Lung microvascular endothelial cell (primary cell): Measurements from ENCODE around the gene GAL. TPM values are rescaled to one million over a fixed set of nuclear protein-coding genes. Genes with fewer than 3 reads are reported as not detected.

Experiments used
- DNase-seq, 2 donors: peaks; one replicate each; pipeline versions ENCODE4 v3.0.0 to v3.0.0-alpha.2; 2010; ENCODE audit warnings: low read depth in 2 of 2
- total RNA-seq: library from RNA; depleted of rRNA; stranded (reverse); fragments of >200 nt; gene quantifications from 2 replicates; pipeline ENCODE4 v1.2.1, GENCODE V29; 2014

The GAL gene
- total RNA-seq, 1 donor from 2014 or later: 0.20 TPM

DNA sequence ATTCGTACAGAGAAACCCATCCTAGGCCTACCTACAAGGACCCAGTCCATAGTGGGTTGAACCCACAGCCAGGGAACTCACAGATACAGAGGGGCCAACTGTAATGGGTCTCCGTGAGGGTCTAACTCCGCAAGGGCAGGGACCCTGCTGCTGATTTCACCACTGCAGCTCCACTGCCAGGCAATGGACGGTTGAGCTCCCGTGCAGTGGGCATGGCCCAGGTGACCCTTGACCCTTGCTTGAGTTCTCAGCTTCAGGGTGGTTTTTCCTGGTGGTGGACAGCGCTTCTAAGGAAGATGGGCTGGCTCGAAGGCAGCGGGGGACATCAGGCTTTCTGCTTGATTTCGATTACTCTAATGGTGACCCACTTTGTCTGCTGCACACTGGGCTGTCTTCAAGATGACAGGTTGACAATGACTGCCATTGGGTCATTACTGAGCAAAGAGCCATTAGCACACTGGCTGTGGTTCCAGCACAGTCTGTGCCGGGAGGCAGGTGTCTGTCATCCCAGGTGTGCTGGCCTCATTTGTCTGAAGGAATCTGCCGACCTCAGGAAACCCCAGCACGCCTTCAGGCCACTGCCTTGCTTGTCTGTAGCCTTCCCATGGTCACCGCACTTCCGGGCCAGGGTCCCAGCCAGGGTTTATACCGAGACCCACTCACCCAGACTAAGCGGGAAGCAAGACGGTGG is 3.7 kb upstream of the GAL start:
- DNase-seq: no peak

DNA sequence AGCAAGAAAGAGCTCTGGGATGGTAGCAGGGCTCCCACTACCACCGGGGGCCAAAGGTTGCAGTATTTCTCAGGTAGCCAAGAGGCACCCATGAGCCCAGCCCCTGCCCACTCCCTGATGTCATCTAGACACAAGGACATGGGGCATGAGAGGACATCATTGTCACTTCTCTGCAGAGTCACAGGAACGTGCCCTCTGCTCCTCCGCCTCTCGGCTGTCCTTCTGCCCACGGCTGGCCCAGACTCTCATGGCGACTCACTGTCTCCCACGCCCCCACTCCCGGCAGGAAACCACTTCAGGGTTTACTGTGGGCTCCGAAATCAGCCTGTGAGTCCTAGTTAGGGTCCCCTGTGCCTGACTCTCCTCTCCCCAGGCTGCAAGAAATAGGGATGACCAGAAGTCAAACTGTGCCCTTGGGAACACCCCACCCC is 1.8 kb upstream of the GAL start:
- DNase-seq: no peak

DNA sequence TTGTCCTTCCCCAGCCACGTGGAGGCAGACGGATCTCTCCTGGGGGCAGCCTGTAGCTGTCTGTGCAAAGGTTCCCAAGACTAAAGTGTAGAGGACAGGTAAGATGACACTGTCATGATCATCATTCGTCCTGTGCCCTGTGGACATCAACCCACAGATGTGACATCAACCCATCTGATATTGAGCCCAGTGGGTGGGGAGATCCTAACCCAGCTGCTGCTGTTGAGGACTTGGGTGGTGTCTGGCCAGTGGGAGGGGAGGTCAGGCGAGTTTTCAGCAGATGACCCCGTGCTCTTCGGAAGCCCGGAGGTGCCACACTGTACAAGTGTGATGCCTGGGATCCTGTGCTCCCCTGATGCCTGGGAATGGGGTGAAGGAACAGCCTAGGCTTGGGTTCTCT is 1.2 kb upstream of the GAL start:
- DNase-seq: no peak

DNA sequence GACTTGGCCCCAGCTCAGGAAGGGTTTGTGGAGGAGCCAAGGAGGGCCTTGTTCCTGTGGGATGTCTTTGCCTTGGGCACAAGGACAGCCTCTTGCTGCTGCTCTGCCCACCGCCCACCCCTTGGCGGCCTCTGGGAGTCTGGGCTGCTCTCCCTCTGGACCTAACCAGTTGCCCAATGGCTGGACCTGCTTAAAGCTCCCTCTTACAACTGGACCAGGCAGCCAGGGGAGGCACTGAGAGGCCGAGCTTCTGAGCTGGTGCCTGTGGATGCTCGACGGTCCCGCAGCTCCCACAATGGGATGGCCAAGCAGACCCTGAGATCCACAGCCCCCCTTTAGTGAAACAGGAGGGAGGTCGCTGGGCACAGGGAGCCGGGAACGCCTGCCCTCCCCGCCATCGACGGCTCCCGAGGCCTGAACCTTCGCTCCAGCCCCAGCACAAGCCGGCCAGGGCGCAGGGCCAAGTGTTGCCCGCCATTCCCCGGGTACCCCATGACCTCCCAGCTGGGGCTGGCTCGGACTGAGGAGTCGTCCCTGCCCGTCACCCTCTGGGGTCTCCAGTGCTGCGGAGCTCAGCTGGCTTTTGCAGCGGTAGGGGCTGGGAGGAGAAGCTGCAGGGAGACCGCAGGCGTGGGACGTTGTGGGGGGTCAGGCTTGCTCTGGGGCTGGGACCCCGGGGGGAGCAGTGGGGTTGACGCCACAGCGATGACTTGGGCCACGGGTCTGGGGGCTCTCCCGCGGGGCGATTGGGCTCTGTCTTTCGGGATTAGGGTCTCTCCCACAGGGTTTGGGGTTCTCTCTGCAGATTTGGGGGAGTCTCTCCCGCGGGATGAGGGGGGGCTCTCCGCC is 584 bp upstream of the GAL start:
- DNase-seq: no peak

DNA sequence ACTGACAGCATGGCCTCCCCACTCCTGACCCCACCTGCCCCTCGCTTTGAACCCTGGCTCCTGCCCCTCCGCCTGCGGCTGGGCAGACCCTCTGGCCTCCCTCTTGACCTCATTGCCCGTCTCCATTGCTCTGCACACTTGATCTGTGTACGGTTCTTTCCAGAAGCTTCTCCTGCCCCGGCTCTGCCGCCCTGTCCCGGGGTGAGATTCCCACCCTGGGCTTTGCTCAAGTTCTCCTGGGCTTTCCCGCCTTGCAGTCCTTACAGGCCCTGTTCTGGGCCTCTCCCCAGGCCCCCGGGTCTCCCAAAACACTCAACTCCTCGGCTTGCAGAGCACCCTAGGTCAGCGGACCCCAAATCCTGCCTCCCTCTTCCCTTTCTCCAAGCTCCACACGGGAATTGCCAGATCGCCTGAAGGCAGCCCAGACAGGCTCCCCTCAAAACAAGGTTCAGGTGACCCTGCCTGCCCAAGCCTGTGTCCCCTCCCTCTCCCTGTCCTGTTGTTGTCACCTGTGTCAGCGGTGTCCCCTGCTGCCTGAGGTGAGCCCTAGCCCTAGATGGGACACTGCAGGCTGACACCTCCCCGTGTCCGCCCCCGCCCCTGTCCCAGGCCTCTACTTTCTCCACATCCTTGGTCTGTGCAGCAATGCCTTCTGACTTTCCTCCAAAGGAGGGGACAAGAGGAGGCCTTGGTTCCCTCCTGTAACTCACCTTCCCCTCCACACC is 1.5 kb downstream of the GAL start:
- no peak for DNase-seq

DNA sequence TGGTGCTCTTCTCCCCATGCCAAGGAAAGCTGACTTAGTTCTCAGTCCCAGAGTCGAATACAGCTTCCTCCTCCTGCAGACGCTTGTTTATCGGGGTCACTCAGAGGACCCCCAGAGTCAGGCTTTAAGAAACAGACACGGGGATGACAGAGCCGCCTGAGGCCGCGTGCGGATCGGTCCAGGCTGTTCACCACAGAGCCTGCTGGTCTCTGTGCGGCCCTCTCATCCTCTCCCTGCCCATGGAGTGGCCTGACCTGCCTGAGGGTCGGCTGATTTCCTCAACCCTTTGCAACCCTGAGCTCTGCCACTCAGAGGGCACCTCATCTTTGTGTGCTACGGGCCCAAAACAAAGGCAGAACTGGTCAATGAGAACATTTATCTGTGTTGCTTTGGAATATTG is 2.1 kb downstream of the GAL start:
- DNase-seq: no peak

DNA sequence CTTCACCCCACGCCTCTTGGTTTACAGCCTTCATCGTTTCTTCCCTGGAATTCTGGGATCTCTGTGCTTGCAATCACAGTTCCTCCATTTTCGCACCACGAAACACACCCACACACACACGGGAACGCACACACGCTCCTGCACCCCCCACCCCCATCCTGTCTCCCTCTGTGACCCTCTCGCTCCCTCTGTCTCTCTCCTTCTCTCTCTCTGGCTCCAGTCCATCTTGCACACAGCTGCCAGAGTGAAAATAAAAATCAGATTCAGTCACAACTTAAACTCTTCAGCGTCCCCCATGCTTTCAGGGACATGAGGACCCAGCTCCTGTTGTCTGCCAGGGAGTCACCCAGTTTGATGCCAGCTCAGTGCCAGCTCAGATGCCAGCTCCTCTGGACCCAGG is 3.0 kb downstream of the GAL start:
- no peak for DNase-seq

DNA sequence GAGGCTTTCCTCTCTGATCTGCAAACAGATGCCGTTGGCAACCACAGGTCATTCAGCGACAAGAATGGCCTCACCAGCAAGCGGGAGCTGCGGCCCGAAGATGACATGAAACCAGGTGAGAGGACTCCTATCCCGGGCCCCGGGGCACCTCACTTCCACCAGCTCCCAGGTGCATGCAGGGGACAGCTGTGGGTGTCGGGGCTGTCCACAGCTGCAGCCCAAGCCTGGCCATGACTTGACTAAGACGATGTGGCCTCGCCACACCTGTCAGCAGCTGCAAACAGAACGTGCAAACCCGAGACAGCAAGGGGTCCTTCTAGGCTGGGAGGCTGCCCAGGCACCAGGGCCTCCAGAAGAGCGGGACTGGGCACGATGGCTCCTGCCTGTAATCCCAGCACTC is 3.6 kb downstream of the GAL start:
- DNase-seq: no peak

DNA sequence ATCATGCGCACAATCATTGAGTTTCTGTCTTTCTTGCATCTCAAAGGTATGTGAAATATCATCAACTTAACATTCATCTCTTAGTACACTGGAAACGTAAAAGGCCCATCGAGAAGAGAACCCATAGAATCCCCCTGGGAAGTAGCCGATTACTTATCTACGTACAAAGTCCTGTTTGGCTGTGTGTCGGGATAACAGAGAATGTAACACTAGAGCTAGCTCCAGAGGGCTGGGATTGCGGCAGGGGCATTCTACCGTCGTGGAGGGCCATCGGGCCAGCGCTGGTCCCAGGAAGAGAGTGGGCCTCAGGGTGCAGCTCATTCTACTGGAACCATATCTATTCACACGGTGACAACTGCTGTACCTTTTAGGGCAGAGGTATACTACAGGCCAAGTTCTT is 4.5 kb downstream of the GAL start:
- DNase-seq: no peak

DNA sequence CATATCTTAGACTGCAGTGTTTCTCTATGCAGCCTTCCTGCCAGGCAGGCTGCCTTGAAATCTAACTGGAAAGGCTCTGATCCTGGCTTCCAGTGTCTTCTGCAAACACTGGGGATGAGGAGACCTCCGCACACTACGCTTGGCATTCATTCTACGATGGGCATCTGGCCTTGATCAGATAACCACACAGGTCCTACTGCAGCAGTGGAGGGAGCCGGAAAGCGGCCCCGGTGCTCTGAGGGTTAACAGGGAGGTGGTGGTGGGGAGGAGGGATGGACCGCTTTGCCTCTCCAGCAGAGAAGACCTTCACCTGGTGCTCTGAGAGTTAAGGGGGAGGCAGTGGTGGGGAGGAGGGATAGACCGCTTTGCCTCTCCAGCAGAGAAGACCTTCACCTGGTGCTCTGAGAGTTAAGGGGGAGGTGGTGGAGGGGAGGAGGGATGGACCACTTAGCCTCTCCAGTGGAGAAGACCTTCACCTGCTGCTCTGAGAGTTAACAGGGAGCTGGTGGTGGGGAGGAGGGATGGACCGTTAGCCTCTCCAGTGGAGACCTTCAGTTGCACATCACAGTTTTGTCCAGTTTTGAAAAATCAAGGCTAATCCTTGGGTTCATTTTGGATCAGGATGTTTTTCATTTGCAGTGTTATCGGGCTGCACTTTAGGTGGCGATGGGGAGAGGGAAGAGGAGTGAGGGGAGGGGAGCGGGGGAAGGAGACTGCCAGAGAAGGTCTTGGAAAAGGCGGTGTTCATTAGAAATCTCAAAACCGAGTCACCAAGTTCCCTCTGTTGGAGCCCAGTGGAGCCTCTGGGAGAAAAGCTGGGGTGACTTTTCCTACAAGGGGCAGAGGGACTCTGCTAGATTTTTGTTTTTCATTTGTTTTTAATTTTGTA is 5.6 kb downstream of the GAL start:
- no peak for DNase-seq

DNA sequence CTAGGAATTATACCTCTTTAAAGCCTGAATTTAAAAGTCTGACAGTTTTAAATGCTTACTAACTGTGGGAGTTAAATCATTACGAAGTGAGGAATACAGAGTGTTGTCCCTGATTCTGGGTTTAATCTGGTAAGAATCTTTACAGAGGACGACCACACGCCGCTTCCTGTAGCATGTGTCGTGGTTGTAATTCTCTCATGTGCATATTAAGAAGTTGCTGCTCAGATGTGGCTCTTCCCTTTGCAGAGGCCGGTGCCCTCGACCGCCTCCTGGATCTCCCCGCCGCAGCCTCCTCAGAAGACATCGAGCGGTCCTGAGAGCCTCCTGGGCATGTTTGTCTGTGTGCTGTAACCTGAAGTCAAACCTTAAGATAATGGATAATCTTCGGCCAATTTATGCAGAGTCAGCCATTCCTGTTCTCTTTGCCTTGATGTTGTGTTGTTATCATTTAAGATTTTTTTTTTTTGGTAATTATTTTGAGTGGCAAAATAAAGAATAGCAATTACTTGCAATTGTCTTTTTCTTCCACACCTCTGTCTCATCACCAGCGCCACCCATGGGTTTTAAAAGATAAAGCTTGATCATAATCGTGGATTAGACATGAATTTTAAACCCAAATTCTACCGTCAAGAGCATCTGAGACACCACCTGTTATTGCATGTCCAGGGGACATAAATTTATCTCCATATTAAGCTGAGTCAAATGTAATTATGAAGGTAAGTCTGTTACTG is 6.5 kb downstream of the GAL start:
- DNase-seq: peak in 1 of 2 donors; percentile 13

DNA sequence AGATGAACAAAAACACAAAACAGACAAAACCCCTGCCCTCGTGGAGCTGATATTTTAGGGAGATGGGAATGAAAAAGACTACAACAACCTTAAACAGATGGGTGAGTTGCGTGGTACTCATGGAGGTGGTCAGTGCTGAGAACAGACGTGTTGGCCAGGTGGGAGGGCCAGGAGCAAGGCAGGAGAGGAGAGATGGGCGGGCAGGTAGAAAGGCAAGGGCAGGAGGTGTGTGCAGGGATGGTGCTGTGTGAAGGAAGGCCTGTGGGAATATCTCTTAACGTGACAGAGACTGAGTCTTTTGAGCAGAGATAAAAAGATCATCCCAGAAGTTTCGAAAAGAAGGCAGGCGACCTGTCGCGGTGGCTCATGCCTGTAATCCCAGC is 7.0 kb downstream of the GAL start:
- DNase-seq: no peak

DNA sequence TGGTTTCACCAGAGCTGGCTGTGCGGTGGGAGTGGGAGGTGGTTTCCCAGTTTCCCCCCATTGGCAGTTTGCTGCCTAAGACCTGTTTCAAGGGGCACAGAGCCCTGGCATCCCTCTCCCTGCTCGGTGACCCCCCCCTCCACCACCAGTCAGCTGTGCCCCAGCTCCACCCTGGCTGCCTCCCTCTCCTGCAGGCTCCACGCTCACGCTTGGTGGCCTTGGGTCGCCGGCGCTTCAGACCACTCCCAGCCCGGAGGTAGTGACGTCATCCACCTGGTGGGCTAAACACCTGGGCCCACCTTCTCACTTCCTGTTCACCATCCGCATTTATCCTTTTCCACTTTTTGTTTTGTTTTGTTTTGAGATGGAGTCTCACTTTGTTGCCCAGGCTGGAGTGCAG is 7.8 kb downstream of the GAL start:
- no peak for DNase-seq

DNA sequence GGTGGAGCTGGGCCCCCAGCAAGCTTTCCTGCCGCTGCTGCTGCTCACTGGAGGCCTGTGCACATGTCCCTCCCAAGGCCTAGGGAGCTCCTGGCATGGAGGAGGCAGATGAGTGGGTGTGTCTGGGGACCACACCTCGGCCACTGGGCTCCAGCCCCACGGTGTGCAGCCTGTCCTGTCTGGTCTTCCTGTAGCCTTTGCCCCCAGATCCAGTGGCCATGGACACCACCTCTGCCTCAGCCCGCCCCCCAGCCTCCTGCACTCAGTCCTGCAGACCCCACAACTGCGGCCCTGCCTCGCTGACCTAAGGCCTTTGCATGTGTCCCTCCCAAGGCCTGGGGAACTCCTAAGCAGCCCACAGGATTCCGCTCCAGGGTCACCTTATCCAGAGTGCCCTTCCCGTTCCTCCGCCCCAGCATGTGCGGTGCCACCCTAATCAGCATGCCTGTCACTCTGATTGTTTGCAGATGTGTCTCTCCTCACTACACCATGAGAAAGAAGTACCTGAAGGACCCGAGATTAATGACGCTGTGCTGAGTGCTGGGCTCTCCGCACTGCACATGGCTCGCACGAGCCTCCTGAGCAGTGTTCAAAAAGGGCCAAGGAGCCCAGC is 8.6 kb downstream of the GAL start:
- DNase-seq: no peak

DNA sequence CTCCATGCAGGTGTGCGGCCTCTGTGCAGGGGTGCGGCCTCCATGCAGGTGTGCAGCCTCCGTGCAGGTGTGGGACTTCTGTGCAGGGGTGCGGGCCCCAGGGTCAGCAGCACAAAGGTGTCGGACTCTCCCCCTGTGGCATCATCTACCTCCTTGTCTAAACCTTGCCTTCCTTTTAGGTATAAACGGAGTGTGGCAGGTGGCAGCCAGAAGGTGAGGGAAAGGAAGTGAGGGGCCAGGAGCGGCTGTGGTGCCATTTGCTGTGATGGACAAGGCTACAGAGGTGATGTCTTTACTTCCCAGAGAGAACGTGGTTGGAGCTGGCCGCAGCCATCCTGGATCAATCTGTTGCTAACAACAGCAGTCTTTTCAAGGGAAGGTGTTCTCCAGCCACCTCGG is 9.1 kb downstream of the GAL start:
- no peak for DNase-seq

DNA sequence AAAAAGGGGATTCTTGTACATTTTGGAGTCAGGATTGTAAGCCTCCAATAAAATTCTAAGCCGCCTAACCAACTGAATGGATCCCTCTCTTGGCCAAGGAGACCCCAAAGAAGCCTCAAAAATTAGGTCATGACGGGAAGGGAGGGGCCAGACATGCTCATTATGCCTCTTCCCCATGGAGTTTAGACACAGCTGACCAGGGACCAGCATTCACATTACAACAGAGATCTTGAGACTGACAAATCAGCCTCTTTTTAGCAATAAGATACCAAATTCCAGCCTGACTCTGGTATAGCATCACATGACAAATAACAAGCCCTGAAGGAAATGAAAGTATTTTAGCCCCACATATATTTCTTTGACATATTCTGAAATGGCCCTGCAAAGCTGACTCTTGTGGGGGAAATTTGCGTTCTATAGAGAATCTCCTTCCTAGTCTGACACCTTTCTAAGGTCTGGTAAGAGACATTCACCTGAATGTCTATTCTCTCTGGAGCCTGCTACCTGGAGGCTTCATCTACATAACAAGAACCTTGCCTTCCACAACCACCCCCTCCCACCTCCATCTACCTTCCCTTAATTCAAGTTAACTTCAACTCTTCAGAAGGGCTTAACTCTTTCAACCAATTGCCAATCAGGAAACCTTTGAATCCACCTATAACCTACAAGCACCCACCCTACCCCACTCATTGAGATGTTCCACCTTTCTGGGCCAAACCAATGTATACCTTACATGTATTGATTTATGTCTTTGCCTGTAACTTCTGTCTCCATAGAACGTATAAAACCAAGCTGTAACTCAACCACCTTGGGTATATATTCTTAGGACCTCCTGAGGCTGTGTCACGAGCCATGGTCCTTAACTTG is 10.3 kb downstream of the GAL start:
- no peak for DNase-seq

DNA sequence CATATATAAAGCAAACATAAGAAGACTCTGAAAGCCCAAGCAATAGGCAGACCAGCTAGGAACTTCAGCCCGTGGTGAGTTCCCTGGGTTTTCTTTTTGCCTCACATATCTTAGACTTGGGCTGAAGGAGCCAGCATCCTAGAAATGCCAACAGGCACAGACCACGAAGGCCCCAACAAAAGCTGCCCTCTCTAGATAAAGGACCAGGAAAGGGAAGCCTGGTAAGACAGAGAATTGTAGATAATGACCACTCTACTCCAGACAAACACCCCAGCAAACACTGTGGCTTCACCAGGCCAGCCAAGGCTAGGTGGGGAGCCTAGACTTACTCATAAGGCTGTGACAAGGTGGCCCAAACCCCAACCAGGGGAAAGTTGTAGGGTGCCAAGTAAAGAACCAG is 11.2 kb downstream of the GAL start:
- DNase-seq: no peak

DNA sequence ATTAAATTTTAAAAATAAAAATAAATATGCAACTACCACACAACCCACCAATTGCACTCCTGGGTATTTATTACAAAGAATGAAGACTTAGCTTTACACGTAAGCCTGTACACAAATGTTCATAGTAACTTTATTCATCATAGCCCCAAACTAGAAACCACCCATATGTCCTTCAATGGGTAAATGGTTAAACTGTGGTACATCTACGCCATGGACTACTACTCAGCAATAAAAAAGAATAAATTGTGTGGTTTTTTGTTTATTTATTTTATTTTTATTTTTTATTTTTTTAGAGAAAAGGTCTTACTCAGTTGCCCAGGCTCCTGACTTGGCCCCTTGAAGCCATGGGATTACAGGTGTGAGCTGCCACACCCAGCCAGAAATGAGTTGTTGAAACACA is 14.6 kb downstream of the GAL start:
- no peak for DNase-seq

DNA sequence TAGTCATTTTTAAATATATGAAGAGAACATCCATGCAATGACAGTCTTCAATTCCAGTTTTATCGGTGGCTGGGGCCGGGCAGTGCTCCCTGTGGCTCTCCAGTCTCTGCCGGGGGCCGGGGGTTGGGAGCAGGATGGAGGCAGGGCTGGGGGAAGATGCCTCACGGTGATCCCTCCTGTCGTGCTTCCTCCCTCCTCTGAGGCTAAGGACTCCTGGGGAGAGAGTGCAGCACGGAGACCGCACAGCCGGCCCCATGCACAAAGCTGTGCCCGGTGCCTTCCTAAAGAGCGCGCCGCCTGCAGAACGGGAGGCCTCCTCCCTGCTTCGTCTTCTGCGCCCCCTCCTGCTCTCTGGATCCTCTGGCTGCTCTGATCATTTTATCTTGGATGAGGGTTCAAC is 20.5 kb downstream of the GAL start:
- no peak for DNase-seq
